ENCODE data around the gene AGPAT2.

Gene AGPAT2

GRCh38 chr9:136678624-136679023, 8.6 kb downstream of the AGPAT2 start:
- Histone ChIP-seq H3K4me3 (ENCODE audit: low read depth in 1 of 2, low read length in 2 of 2) (no peak overlapping the region), H3K4me1 (ENCODE audit: insufficient read depth, low read length) (no peaks in the 10 kb centered on the region), H3K27ac (ENCODE audit: low read length) (no peak overlapping the region), H3K9me3 (ENCODE audit: insufficient read depth, low read length, severe bottlenecking) (no peaks in the 10 kb centered on the region), H3K27me3 (ENCODE audit: insufficient read depth, low read length, poor library complexity) (no peaks in the 10 kb centered on the region), H3K9ac (ENCODE audit: low read depth, low read length) (no peak overlapping the region), H2AFZ (ENCODE audit: low read depth, low read length) (no peak overlapping the region), H3K79me2 (ENCODE audit: insufficient read depth, low read length) (no peaks in the 10 kb centered on the region), H3K36me3 (ENCODE audit: insufficient read depth, low read length) (0 out of 2 replicates have a peak, but pooled peaks cover 3% of the 10 kb centered on the region), H4K20me1 (ENCODE audit: insufficient read depth, low read length) (peaks cover 9% of the 10 kb centered on the region; the same call in 1 of the 2 replicates), H3K4me2 (ENCODE audit: insufficient read depth, low read length) (no peak overlapping the region)
- DNase-seq (no peak), ATAC-seq (ENCODE audit: insufficient read depth, low read depth) (no peak)
- TF ChIP-seq EZH2 (IDR thresholded peaks at IDR 0.05; ENCODE audit: borderline replicate concordance, low read depth, low read length, severe bottlenecking) (no peak), CTCF (IDR thresholded peaks at IDR 0.05; ENCODE audit: borderline replicate concordance, extremely low read depth, low read length, poor library complexity, severe bottlenecking) (no peak)

- 0 out of 2 replicates have a peak, but pooled peaks cover 3% of the 10 kb centered on the region for H3K36me3 ChIP-seq (ENCODE audit: insufficient read depth, low read length)
- no peak overlapping the region for H2AFZ ChIP-seq (ENCODE audit: low read depth, low read length)
- H3K4me2 ChIP-seq (ENCODE audit: insufficient read depth, low read length): no peak overlapping the region
- no peak overlapping the region for H3K27ac ChIP-seq (ENCODE audit: low read length)
- TF ChIP-seq EZH2 (IDR thresholded peaks at IDR 0.05; ENCODE audit: borderline replicate concordance, low read depth, low read length, severe bottlenecking) (no peak), CTCF (IDR thresholded peaks at IDR 0.05; ENCODE audit: borderline replicate concordance, extremely low read depth, low read length, poor library complexity, severe bottlenecking) (no peak)
- no peak for DNase-seq
- no peaks in the 10 kb centered on the region for H3K4me1 ChIP-seq (ENCODE audit: insufficient read depth, low read length)
- H4K20me1 ChIP-seq (ENCODE audit: insufficient read depth, low read length): peaks cover 9% of the 10 kb centered on the region; the same call in 1 of the 2 replicates
- no peak overlapping the region for H3K9ac ChIP-seq (ENCODE audit: low read depth, low read length)
- no peaks in the 10 kb centered on the region for H3K27me3 ChIP-seq (ENCODE audit: insufficient read depth, low read length, poor library complexity)
- ATAC-seq (ENCODE audit: insufficient read depth, low read depth): no peak
- H3K79me2 ChIP-seq (ENCODE audit: insufficient read depth, low read length): no peaks in the 10 kb centered on the region
- no peak overlapping the region for H3K4me3 ChIP-seq (ENCODE audit: low read depth in 1 of 2, low read length in 2 of 2)
- H3K9me3 ChIP-seq (ENCODE audit: insufficient read depth, low read length, severe bottlenecking): no peaks in the 10 kb centered on the region
Observed at GRCh38 chr9:136678034-136678433, 9.2 kb downstream of the AGPAT2 start.

- Histone ChIP-seq H3K4me1 (ENCODE audit: insufficient read depth, low read length) (no peaks in the 10 kb centered on the region), H3K9ac (ENCODE audit: low read depth, low read length) (no peak overlapping the region), H3K27me3 (ENCODE audit: insufficient read depth, low read length, poor library complexity) (no peaks in the 10 kb centered on the region)
Observed at GRCh38 chr9:136676920-136677686, 10.2 kb downstream of the AGPAT2 start.

More at GRCh38 chr9:136676920-136677686, 10.2 kb downstream of the AGPAT2 start:
- Histone ChIP-seq H4K20me1 (ENCODE audit: insufficient read depth, low read length) (peaks cover 2% of the 10 kb centered on the region; the same call in 1 of the 2 replicates), H3K27ac (ENCODE audit: low read length) (no peak overlapping the region), H3K9me3 (ENCODE audit: insufficient read depth, low read length, severe bottlenecking) (no peaks in the 10 kb centered on the region), H3K79me2 (ENCODE audit: insufficient read depth, low read length) (no peaks in the 10 kb centered on the region), H3K4me2 (ENCODE audit: insufficient read depth, low read length) (no peak overlapping the region), H2AFZ (ENCODE audit: low read depth, low read length) (no peak overlapping the region), H3K36me3 (ENCODE audit: insufficient read depth, low read length) (0 out of 2 replicates have a peak, but pooled peaks cover 3% of the 10 kb centered on the region), H3K4me3 (ENCODE audit: low read depth in 1 of 2, low read length in 2 of 2) (no peak overlapping the region)
- ATAC-seq (ENCODE audit: insufficient read depth, low read depth) (no peak), DNase-seq (no peak)
- TF ChIP-seq EZH2 (IDR thresholded peaks at IDR 0.05; ENCODE audit: borderline replicate concordance, low read depth, low read length, severe bottlenecking): no peak
- no peak for TF ChIP-seq CTCF (IDR thresholded peaks at IDR 0.05; ENCODE audit: borderline replicate concordance, extremely low read depth, low read length, poor library complexity, severe bottlenecking)

Measured in DND-41 (cell line).